Measurements from ENCODE around the gene FAM222A.

Gene FAM222A

GRCh38 chr12:109777544-109777943, 63.9 kb downstream of the FAM222A start:
- ChIA-PET POLR2A (no interaction called here), CTCF (interaction anchor here (0.9 to 9.3 kb wide), 6 partner anchors 54 to 356 kb away, joined by 3 to 89 read pairs (median 6); no protein-coding TSS in a partner anchor)
- TF ChIP-seq ZNF341 (tag by site-specific recombination; IDR thresholded peaks at IDR 0.05; ENCODE audit: low read depth) (peak; percentile 42; the same call in 1 of the 2 replicates), ZNF529 (tag by site-specific recombination; IDR thresholded peaks at IDR 0.05; ENCODE audit: insufficient replicate concordance) (no peak), ZNF580 (tag by site-specific recombination; IDR thresholded peaks at IDR 0.05) (no peak), TCF7L2 (IDR thresholded peaks at IDR 0.05; ENCODE audit: borderline replicate concordance, low read depth, low read length) (0 out of 2 replicates have a peak, but pooled peaks have one; percentile 25), ZNF843 (tag by site-specific recombination; IDR thresholded peaks at IDR 0.05) (no peak), ZIC2 (tag by site-specific recombination; IDR thresholded peaks at IDR 0.05) (0 out of 2 replicates have a peak, but pooled peaks have one; percentile 24), KLF8 (tag by site-specific recombination; IDR thresholded peaks at IDR 0.05) (no peak), ZBTB17 (tag by site-specific recombination; IDR thresholded peaks at IDR 0.05) (peak; percentile 88), ATF2 (tag by site-specific recombination; IDR thresholded peaks at IDR 0.05; ENCODE audit: low read depth) (no peak), KLF1 (tag by site-specific recombination; IDR thresholded peaks at IDR 0.05) (no peak), ZNF521 (tag by site-specific recombination; IDR thresholded peaks at IDR 0.05) (no peak), SCRT2 (tag by site-specific recombination; IDR thresholded peaks at IDR 0.05) (peak; percentile 35; the same call in 1 of the 2 replicates), HOXD13 (CRISPR knock-in tag; IDR thresholded peaks at IDR 0.05; ENCODE audit: borderline replicate concordance) (no peak), SP3 (tag by site-specific recombination; IDR thresholded peaks at IDR 0.05) (no peak), ZNF777 (tag by site-specific recombination; IDR thresholded peaks at IDR 0.05; ENCODE audit: borderline replicate concordance) (no peak), GLIS1 (tag by site-specific recombination; IDR thresholded peaks at IDR 0.05) (no peak), RBAK (tag by site-specific recombination; IDR thresholded peaks at IDR 0.05) (no peak), ZNF302 (tag by site-specific recombination; IDR thresholded peaks at IDR 0.05; ENCODE audit: low read depth) (no peak), SP2 (tag by site-specific recombination; IDR thresholded peaks at IDR 0.05) (0 out of 2 replicates have a peak, but pooled peaks have one; percentile 12), ZNF555 (tag by site-specific recombination; conservative IDR thresholded peaks at IDR 0.05) (no peak), ZNF600 (tag by site-specific recombination; IDR thresholded peaks at IDR 0.05) (0 out of 2 replicates have a peak, but pooled peaks have one; percentile 42), ZNF488 (tag by site-specific recombination; IDR thresholded peaks at IDR 0.05) (no peak), ZBTB20 (tag by site-specific recombination; IDR thresholded peaks at IDR 0.05) (peak; percentile 96), FEZF1 (tag by site-specific recombination; IDR thresholded peaks at IDR 0.05) (peak; percentile 7; the same call in 1 of the 2 replicates)
- TF ChIP-seq, protein P1, sequence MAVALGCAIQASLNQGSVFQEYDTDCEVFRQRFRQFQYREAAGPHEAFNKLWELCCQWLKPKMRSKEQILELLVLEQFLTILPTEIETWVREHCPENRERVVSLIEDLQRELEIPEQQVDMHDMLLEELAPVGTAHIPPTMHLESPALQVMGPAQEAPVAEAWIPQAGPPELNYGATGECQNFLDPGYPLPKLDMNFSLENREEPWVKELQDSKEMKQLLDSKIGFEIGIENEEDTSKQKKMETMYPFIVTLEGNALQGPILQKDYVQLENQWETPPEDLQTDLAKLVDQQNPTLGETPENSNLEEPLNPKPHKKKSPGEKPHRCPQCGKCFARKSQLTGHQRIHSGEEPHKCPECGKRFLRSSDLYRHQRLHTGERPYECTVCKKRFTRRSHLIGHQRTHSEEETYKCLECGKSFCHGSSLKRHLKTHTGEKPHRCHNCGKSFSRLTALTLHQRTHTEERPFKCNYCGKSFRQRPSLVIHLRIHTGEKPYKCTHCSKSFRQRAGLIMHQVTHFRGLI (tag by site-specific recombination; IDR thresholded peaks at IDR 0.05): no peak
- TF ChIP-seq, protein P2, sequence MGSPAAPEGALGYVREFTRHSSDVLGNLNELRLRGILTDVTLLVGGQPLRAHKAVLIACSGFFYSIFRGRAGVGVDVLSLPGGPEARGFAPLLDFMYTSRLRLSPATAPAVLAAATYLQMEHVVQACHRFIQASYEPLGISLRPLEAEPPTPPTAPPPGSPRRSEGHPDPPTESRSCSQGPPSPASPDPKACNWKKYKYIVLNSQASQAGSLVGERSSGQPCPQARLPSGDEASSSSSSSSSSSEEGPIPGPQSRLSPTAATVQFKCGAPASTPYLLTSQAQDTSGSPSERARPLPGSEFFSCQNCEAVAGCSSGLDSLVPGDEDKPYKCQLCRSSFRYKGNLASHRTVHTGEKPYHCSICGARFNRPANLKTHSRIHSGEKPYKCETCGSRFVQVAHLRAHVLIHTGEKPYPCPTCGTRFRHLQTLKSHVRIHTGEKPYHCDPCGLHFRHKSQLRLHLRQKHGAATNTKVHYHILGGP (tag by site-specific recombination; IDR thresholded peaks at IDR 0.05): no peak
- TF ChIP-seq, protein P3, sequence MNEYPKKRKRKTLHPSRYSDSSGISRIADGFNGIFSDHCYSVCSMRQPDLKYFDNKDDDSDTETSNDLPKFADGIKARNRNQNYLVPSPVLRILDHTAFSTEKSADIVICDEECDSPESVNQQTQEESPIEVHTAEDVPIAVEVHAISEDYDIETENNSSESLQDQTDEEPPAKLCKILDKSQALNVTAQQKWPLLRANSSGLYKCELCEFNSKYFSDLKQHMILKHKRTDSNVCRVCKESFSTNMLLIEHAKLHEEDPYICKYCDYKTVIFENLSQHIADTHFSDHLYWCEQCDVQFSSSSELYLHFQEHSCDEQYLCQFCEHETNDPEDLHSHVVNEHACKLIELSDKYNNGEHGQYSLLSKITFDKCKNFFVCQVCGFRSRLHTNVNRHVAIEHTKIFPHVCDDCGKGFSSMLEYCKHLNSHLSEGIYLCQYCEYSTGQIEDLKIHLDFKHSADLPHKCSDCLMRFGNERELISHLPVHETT (tag by site-specific recombination; IDR thresholded peaks at IDR 0.05): no peak
- Histone ChIP-seq H3K36me3 (ENCODE audit: control insufficient read depth in 2 of 2, insufficient read depth in 1 of 2, low read length in 2 of 2) (no peaks in the 10 kb centered on the region), H3K27ac (ENCODE audit: extremely low read depth, low read depth, low read length) (no peak overlapping the region), H3K9me3 (ENCODE audit: control insufficient read depth, insufficient read depth, low read depth, low read length) (no peaks in the 10 kb centered on the region), H3K4me3 (ENCODE audit: low read depth, low read length) (no peak overlapping the region), H3K4me1 (ENCODE audit: control insufficient read depth, insufficient read depth, low read length) (no peaks in the 10 kb centered on the region)

Measured in HEK293 (cell line).